ENCODE measurements around the gene PCDHGA8. TPM values are rescaled to one million over a fixed set of nuclear protein-coding genes. Genes with fewer than 3 reads are reported as not detected.

Gene PCDHGA8
- total RNA-seq, 2 experiments from 2014 or later = not detected

DNA sequence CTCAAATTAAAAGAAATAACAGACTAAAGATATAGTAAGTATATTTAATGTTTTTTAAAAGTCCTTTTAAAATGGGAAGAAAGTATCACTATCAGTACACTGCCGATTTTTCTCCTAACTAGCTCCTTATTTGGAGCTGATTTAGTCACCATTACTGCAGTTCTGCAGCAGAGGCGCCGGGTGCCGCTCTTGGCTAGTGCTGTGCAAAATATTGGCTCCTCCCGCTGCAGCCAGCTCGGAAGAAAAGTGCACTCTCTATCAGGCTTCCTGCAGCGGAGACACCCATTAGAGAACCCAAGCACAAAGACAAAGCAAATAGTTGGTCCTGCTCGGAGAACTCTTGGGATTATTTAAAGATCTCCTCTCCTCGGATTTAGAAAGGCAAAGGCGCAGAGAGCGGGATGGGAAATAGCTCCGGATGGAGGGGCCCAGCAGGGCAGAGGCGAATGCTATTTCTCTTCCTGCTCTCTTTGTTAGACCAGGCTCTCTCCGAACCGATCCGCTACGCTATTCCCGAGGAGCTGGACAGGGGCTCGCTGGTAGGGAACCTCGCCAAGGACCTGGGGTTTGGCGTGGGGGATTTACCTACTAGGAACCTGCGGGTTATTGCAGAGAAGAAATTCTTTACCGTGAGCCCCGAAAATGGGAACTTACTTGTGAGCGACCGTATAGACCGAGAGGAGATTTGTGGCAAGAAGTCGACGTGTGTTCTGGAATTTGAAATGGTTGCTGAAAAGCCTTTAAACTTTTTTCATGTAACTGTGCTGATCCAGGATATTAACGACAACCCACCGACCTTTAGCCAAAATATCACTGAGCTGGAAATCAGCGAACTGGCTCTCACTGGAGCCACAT lies 22.2 kb upstream of the PCDHGA8 start, which contains the start of gene PCDHGB3:
Gene PCDHGB3 (plus strand): TSS at position 249 of the 855 bp plus-strand sequence. CDS start 153 bp downstream, at position 402.
- Histone ChIP-seq H3K4me1 (ENCODE audit: insufficient read depth, low read length) (peaks cover 8% of the 10 kb centered on the region), H3K27me3 (ENCODE audit: control insufficient read depth in 1 of 2, insufficient read depth in 2 of 2, low read length in 2 of 2) (peaks cover 71 to 76% of the 10 kb centered on the region in 2 experiments), H3K36me3 (ENCODE audit: insufficient read depth, low read length) (no peaks in the 10 kb centered on the region), H3K27ac (ENCODE audit: low read depth in 1 of 2, low read length in 2 of 2) (no peak within 1 kb of the TSS), H3K4me3 (ENCODE audit: low read length) (peak within 1 kb of the TSS; percentile 36), H3K9me3 (ENCODE audit: control insufficient read depth in 1 of 2, insufficient read depth in 1 of 2, low read length in 2 of 2) (peaks cover 51 to 57% of the 10 kb centered on the region in 2 experiments)
- no peak within 1 kb of the TSS for H3K27ac Mint-ChIP-seq
- peaks cover 91% of the 10 kb centered on the region for H3K27me3 Mint-ChIP-seq
- H3K36me3 Mint-ChIP-seq (ENCODE audit: low read depth) = peaks cover 34% of the 10 kb centered on the region
- TF ChIP-seq, protein P1, sequence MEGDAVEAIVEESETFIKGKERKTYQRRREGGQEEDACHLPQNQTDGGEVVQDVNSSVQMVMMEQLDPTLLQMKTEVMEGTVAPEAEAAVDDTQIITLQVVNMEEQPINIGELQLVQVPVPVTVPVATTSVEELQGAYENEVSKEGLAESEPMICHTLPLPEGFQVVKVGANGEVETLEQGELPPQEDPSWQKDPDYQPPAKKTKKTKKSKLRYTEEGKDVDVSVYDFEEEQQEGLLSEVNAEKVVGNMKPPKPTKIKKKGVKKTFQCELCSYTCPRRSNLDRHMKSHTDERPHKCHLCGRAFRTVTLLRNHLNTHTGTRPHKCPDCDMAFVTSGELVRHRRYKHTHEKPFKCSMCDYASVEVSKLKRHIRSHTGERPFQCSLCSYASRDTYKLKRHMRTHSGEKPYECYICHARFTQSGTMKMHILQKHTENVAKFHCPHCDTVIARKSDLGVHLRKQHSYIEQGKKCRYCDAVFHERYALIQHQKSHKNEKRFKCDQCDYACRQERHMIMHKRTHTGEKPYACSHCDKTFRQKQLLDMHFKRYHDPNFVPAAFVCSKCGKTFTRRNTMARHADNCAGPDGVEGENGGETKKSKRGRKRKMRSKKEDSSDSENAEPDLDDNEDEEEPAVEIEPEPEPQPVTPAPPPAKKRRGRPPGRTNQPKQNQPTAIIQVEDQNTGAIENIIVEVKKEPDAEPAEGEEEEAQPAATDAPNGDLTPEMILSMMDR (IDR thresholded peaks at IDR 0.05) = no peak
- DNase-seq (peak in 9 of 14 experiments; percentile 4 to 61 (median 28)), ATAC-seq (ENCODE audit: poor library complexity) (peak; percentile 83)
- H3K4me1 Mint-ChIP-seq (ENCODE audit: low read depth) = peaks cover 11% of the 10 kb centered on the region
- intact Hi-C loops (cut with DNase I, micrococcal nuclease) = loop anchor here (10.0 kb wide), 2 partner anchors 45 to 145 kb away; partner anchors contain the start of genes PCDHB14 (in 1 of the 2), PCDHGA10 (in 1 of the 2) and PCDHGB7 (in 1 of the 2)
- ChIA-PET CTCF (interaction anchor here (0.5 to 2.7 kb wide), 13 partner anchors 10 to 312 kb away, joined by 3 to 13 read pairs (median 4); partner anchors contain the start of genes PCDHGA12, PCDHGB1, PCDHGB2 and PCDHGB5), POLR2A (interaction anchor here (1.6 kb wide), 1 partner anchor 50 kb away, joined by 9 read pairs; the partner anchor contains the start of gene TAF7)
- peak within 1 kb of the TSS; percentile 80 for H3K4me3 Mint-ChIP-seq
- H3K9me3 Mint-ChIP-seq = peaks cover 21% of the 10 kb centered on the region

DNA sequence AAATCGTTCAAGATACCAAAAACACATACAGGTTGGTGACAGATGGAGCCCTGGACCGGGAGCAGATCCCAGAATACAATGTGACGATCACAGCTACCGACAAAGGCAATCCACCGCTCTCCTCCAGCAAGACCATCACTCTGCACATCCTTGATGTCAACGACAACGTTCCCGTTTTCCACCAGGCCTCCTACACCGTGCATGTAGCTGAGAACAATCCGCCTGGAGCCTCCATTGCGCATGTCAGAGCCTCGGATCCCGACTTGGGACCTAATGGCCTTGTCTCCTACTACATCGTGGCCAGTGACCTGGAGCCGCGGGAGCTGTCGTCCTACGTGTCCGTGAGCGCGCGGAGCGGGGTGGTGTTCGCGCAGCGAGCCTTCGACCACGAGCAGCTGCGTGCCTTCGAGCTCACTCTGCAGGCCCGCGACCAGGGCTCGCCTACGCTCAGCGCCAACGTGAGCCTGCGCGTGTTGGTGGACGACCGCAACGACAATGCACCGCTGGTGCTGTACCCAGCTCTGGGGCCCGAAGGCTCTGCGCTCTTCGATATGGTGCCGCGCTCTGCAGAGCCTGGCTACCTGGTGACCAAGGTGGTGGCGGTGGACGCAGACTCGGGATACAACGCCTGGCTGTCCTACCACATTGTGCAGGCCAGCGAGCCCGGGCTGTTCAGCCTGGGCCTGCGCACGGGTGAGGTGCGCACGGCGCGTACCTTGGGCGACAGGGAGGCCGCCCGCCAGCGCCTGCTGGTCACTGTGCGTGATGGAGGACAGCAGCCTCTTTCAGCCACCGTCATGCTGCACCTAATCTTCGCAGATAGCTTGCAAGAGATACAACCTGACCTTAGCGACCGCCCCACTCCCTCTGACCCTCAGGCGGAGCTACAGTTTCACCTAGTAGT lies 20.6 kb upstream of the PCDHGA8 start:
- no peak overlapping the region for H3K27ac ChIP-seq (ENCODE audit: low read depth in 1 of 2, low read length in 2 of 2)
- TF ChIP-seq, protein P1 (IDR thresholded peaks at IDR 0.05) = no peak
- peaks cover 11% of the 10 kb centered on the region for H3K4me1 Mint-ChIP-seq (ENCODE audit: low read depth)
- no peak overlapping the region for H3K4me3 Mint-ChIP-seq
- no peak overlapping the region for H3K4me3 ChIP-seq (ENCODE audit: low read length)
- ATAC-seq (ENCODE audit: poor library complexity) (no peak), DNase-seq (no peak)
- H3K9me3 Mint-ChIP-seq = peaks cover 19% of the 10 kb centered on the region
- ChIA-PET POLR2A (no interaction called here), CTCF (interaction anchor here (2.7 kb wide), 1 partner anchor 51 kb away, joined by 11 read pairs; the partner anchor contains the start of gene TAF7)
- H3K27me3 ChIP-seq (ENCODE audit: control insufficient read depth in 1 of 2, insufficient read depth in 2 of 2, low read length in 2 of 2) = peaks cover 66 to 67% of the 10 kb centered on the region in 2 experiments
- no peak overlapping the region for H3K27ac Mint-ChIP-seq
- intact Hi-C loops (cut with DNase I, micrococcal nuclease) = no loop called here
- peaks cover 82% of the 10 kb centered on the region for H3K27me3 Mint-ChIP-seq
- peaks cover 41 to 59% of the 10 kb centered on the region in 2 experiments for H3K9me3 ChIP-seq (ENCODE audit: control insufficient read depth in 1 of 2, insufficient read depth in 1 of 2, low read length in 2 of 2)
- H3K36me3 Mint-ChIP-seq (ENCODE audit: low read depth) = peaks cover 34% of the 10 kb centered on the region
- peaks cover 8% of the 10 kb centered on the region for H3K4me1 ChIP-seq (ENCODE audit: insufficient read depth, low read length)
- H3K36me3 ChIP-seq (ENCODE audit: insufficient read depth, low read length) = no peaks in the 10 kb centered on the region
